GM10847 (cell line): ENCODE results near the gene CST7.

Experiments
- POLR2A ChIP-seq: IDR thresholded peaks from 2 replicates; pipeline ENCODE4 v1.6.1; 2011; ENCODE audit not compliant: insufficient read length; ENCODE audit errors: extremely low read depth

Gene CST7

GRCh38 chr20:24972341-24972740 is 23.3 kb downstream of the CST7 start:
- TF ChIP-seq POLR2A: no peak

GRCh38 chr20:24977336-24977735 is 28.3 kb downstream of the CST7 start:
- TF ChIP-seq POLR2A: no peak

- TF ChIP-seq POLR2A: no peak
Observed at GRCh38 chr20:24977797-24978196, 28.7 kb downstream of the CST7 start.

- TF ChIP-seq POLR2A: no peak
Observed at GRCh38 chr20:24978513-24978912, 29.4 kb downstream of the CST7 start.

- no peak for TF ChIP-seq POLR2A
Observed at GRCh38 chr20:24979036-24979960, 30.2 kb downstream of the CST7 start.

- no peak for TF ChIP-seq POLR2A
Observed at GRCh38 chr20:24980291-24981053, 31.4 kb downstream of the CST7 start.

- no peak for TF ChIP-seq POLR2A
Observed at GRCh38 chr20:24981282-24981681, 32.2 kb downstream of the CST7 start.

- no peak for TF ChIP-seq POLR2A
Observed at GRCh38 chr20:24981790-24982189, 32.7 kb downstream of the CST7 start.

- no peak for TF ChIP-seq POLR2A
Observed at GRCh38 chr20:24983896-24984295, 34.8 kb downstream of the CST7 start.

- no peak for TF ChIP-seq POLR2A
Observed at GRCh38 chr20:24984961-24985640, 36.0 kb downstream of the CST7 start.

GRCh38 chr20:24985802-24986201 is 36.7 kb downstream of the CST7 start:
- no peak for TF ChIP-seq POLR2A

GRCh38 chr20:24986436-24987015 is 37.5 kb downstream of the CST7 start:
- TF ChIP-seq POLR2A: no peak

- TF ChIP-seq POLR2A: no peak
Observed at GRCh38 chr20:24987244-24987643, 38.2 kb downstream of the CST7 start.

- TF ChIP-seq POLR2A: no peak
Observed at GRCh38 chr20:24987873-24988835, 39.1 kb downstream of the CST7 start.
